HG03280 (cell line): ENCODE results near the gene ARHGAP32.
A peak's percentile ranks its signal among the peaks of the same experiment; 100 is the strongest.
"Not testable (repeated sequence)": the region's sequence is repeated elsewhere in the genome, so short reads cannot be mapped to it uniquely, and the experiment has no call there.

Experiments
- ATAC-seq: cut with Tn5 transposase; IDR thresholded peaks from one replicate; pipeline ENCODE4 v1.9.1; 2021; ENCODE audit warnings: mild to moderate bottlenecking, moderate library complexity; ENCODE audit not compliant: unreplicated experiment

The ARHGAP32 gene

GRCh38 chr11:128937480-128937879 is 254.6 kb downstream of the ARHGAP32 start:
- no peak for ATAC-seq

- ATAC-seq, result no peak
Observed at GRCh38 chr11:128936606-128937251, 255.4 kb downstream of the ARHGAP32 start.

- no peak for ATAC-seq
Observed at GRCh38 chr11:128934926-128935325, 257.2 kb downstream of the ARHGAP32 start.

GRCh38 chr11:128934351-128934750 is 257.8 kb downstream of the ARHGAP32 start:
- ATAC-seq, result no peak

GRCh38 chr11:128933481-128934178 is 258.5 kb downstream of the ARHGAP32 start:
- ATAC-seq, result no peak

GRCh38 chr11:128931668-128932067 is 260.5 kb downstream of the ARHGAP32 start:
- ATAC-seq, result no peak

GRCh38 chr11:128931066-128931465 is 261.1 kb downstream of the ARHGAP32 start:
- no peak for ATAC-seq

- no peak for ATAC-seq
Observed at GRCh38 chr11:128929991-128930390, 262.1 kb downstream of the ARHGAP32 start.

GRCh38 chr11:128929468-128929867 is 262.7 kb downstream of the ARHGAP32 start:
- ATAC-seq, result no peak

- peak; percentile 96 for ATAC-seq
Observed at GRCh38 chr11:128928400-128928799, 263.7 kb downstream of the ARHGAP32 start.

GRCh38 chr11:128927683-128928336 is 264.3 kb downstream of the ARHGAP32 start:
- ATAC-seq, result no peak

GRCh38 chr11:128927108-128927461 is 265.0 kb downstream of the ARHGAP32 start:
- ATAC-seq, result no peak

GRCh38 chr11:128926437-128927107 is 265.6 kb downstream of the ARHGAP32 start:
- no peak for ATAC-seq

GRCh38 chr11:128926000-128926399 is 266.1 kb downstream of the ARHGAP32 start:
- ATAC-seq, result no peak

- no peak for ATAC-seq
Observed at GRCh38 chr11:128925250-128925600, 266.9 kb downstream of the ARHGAP32 start.

GRCh38 chr11:128924510-128925249 is 267.4 kb downstream of the ARHGAP32 start:
- ATAC-seq, result no peak

- ATAC-seq, result no peak
Observed at GRCh38 chr11:128924104-128924503, 268.0 kb downstream of the ARHGAP32 start.

GRCh38 chr11:128921793-128922192 is 270.3 kb downstream of the ARHGAP32 start:
- ATAC-seq, result no peak

GRCh38 chr11:128920666-128921065 is 271.5 kb downstream of the ARHGAP32 start:
- ATAC-seq, result no peak

- not testable (repeated sequence) for ATAC-seq
Observed at GRCh38 chr11:128919635-128920034, 272.5 kb downstream of the ARHGAP32 start.

GRCh38 chr11:128919216-128919615 is 272.9 kb downstream of the ARHGAP32 start:
- no peak for ATAC-seq
